Activated CD8-positive, alpha-beta T cell treated with anti-CD3 and anti-CD28 coated beads for 36 hours (primary cell): ENCODE data around the gene GCDH. TPM values are rescaled to one million over a fixed set of nuclear protein-coding genes. Genes with fewer than 3 reads are reported as not detected.
A peak's percentile ranks its signal among the peaks of the same experiment; 100 is the strongest.

Experiments used
- ATAC-seq: fragments of 200-7000 bp; cut with Tn5 transposase; one replicate; pipeline ENCODE4 v1.10.0; 2021; ENCODE audit warnings: mild to moderate bottlenecking, moderate library complexity
- CTCF ChIA-PET: fragments of 350-600 bp; sonication (Branson Sonifier 250); formaldehyde crosslinking; loops from one replicate; lab custom pipeline; 2021; ENCODE audit warnings: antibody characterized with exemption; lab: Charles Lee
- POLR2A ChIA-PET: fragments of 350-600 bp; sonication (Branson Sonifier 250); formaldehyde crosslinking; loops from one replicate; lab custom pipeline; 2021; ENCODE audit warnings: antibody characterized with exemption; lab: Charles Lee
- DNase-seq: peaks from one replicate; pipeline ENCODE4 v3.0.0-alpha.2; 2020
- H3K27ac Mint-ChIP-seq: one replicate; pipeline ENCODE4 v1.8.0; 2021; ENCODE audit warnings: mild to moderate bottlenecking, mixed read lengths
- H3K27me3 Mint-ChIP-seq: one replicate; pipeline ENCODE4 v1.8.0; 2021; ENCODE audit warnings: mixed read lengths
- H3K36me3 Mint-ChIP-seq: one replicate; pipeline ENCODE4 v1.8.0; 2021; ENCODE audit warnings: low read depth, mixed read lengths
- H3K4me1 Mint-ChIP-seq: one replicate; pipeline ENCODE4 v1.8.0; 2021; ENCODE audit warnings: low read depth, mixed read lengths
- H3K4me3 Mint-ChIP-seq: one replicate; pipeline ENCODE4 v1.8.0; 2021; ENCODE audit warnings: mild to moderate bottlenecking, moderate library complexity, mixed read lengths
- H3K9me3 Mint-ChIP-seq: one replicate; pipeline ENCODE4 v1.8.0; 2021; ENCODE audit warnings: mixed read lengths
- intact Hi-C: fragments of 100-400 bp; cut with micrococcal nuclease; formaldehyde crosslinking; loops from one replicate; pipeline ENCODE4 v1.10.0; 2022
- total RNA-seq, 2 experiments: library from RNA; stranded (reverse); gene quantifications; one replicate each; pipeline ENCODE4 v1.2.3, GENCODE V29; 2021
- TF ChIP-seq, protein P1 (sequence below): fragments of 200-600 bp; IDR thresholded peaks from one replicate; pipeline ENCODE4 v1.8.0; 2022; ENCODE audit warnings: antibody characterized with exemption, mild to moderate bottlenecking

The GCDH gene
- total RNA-seq, 2 experiments from 2014 or later, result 37.5 to 43.8 TPM

DNA sequence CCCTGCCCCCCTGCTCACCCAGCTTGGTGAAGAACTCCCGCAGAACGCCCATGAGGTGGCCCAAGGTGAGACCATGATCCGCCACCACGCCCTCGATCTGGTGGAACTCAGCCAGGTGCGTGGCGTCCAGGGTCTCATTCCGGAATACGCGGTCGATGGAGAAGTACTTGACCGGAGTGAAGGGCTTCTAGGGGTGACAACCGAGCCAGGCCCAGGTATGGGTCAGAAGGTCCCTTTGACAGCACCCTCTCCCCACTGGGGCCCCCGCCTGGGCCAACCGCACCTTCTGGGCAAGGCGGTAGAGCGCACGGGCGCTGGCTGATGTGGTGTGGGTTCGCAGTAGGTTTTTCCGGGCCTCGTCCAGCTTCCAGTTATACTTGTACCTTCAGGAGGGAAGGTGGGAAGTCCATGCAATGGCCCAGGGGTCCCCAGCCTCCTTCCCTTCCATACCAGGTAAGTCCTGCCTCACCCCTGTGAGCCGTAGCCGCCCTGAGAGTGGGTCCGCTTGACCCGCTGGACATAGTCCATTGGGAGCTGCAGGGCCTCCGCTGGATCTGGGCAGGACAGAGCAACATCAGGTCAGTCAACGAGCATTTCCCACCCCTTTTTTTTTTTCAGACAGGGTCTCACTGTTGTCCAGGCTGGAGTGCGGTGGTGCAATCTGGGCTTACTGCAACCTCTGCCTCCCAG lies 33.8 kb downstream of the GCDH start:
- DNase-seq (no peak), ATAC-seq (no peak)
- POLR2A ChIA-PET, result interaction anchor here (0.7 to 1.6 kb wide), 2 partner anchors 8 to 13 kb away, joined by 3 to 8 read pairs; no protein-coding TSS in a partner anchor
- no peak overlapping the region for H3K27ac Mint-ChIP-seq
- H3K4me1 Mint-ChIP-seq, result peaks cover 3% of the 10 kb centered on the region
- H3K27me3 Mint-ChIP-seq, result no peaks in the 10 kb centered on the region
- intact Hi-C loops, result no loop called here
- CTCF ChIA-PET, result interaction anchor here (1.8 kb wide), 1 partner anchor 41 kb away, joined by 5 read pairs; no protein-coding TSS in a partner anchor
- H3K9me3 Mint-ChIP-seq, result no peaks in the 10 kb centered on the region
- H3K4me3 Mint-ChIP-seq, result no peak overlapping the region
- peaks cover 60% of the 10 kb centered on the region for H3K36me3 Mint-ChIP-seq
- TF ChIP-seq, protein P1, sequence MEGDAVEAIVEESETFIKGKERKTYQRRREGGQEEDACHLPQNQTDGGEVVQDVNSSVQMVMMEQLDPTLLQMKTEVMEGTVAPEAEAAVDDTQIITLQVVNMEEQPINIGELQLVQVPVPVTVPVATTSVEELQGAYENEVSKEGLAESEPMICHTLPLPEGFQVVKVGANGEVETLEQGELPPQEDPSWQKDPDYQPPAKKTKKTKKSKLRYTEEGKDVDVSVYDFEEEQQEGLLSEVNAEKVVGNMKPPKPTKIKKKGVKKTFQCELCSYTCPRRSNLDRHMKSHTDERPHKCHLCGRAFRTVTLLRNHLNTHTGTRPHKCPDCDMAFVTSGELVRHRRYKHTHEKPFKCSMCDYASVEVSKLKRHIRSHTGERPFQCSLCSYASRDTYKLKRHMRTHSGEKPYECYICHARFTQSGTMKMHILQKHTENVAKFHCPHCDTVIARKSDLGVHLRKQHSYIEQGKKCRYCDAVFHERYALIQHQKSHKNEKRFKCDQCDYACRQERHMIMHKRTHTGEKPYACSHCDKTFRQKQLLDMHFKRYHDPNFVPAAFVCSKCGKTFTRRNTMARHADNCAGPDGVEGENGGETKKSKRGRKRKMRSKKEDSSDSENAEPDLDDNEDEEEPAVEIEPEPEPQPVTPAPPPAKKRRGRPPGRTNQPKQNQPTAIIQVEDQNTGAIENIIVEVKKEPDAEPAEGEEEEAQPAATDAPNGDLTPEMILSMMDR, result no peak

DNA sequence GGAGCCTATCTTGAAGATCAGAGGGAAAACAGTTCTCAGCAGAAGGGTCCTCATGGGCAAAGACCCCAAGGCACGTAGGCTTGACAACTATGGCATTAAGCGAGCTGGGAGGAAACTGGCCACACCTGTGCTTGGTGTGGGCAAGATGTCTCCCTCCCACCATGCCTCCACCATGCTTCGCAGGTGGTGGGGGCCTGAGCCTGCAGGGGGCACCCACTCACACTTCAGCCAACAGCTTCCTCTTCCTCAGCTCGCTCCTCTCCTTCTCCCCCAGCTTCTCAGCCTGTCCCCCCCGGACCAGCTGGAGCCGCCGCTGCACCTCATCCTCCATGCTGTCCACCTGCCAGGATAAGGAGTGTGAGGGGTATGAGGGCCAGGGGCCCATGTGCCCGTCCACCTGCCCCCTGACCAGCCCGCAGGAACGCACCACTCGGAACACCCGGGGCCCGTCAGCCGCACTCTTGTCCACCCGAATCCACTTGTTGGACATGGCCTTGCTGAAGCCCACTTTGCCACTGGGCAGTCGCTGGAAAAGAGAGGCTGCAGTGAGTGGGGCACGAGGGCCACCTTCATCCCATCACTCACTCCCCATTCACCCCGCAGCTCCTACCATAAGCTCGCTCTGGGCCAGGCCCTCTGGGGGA lies 39.2 kb downstream of the GCDH start:
- ChIA-PET CTCF (interaction anchor here (0.8 to 1.3 kb wide), 4 partner anchors 33 to 93 kb away, joined by 3 to 4 read pairs (median 3); no protein-coding TSS in a partner anchor), POLR2A (interaction anchor here (0.7 to 6.4 kb wide), 5 partner anchors 10 to 39 kb away, joined by 3 to 39 read pairs (median 4); partner anchors contain the start of genes GCDH and SYCE2)
- Mint-ChIP-seq H3K9me3 (no peaks in the 10 kb centered on the region), H3K4me1 (peaks cover 25% of the 10 kb centered on the region), H3K36me3 (peaks cover 55% of the 10 kb centered on the region), H3K27me3 (no peaks in the 10 kb centered on the region), H3K27ac (no peak overlapping the region), H3K4me3 (no peak overlapping the region)
- intact Hi-C loops, result loop anchor here (10.0 kb wide), 1 partner anchor 45 kb away; the partner anchor contains the start of genes DNASE2 and KLF1
- TF ChIP-seq, protein P1, result no peak
- ATAC-seq, result no peak
- no peak for DNase-seq

DNA sequence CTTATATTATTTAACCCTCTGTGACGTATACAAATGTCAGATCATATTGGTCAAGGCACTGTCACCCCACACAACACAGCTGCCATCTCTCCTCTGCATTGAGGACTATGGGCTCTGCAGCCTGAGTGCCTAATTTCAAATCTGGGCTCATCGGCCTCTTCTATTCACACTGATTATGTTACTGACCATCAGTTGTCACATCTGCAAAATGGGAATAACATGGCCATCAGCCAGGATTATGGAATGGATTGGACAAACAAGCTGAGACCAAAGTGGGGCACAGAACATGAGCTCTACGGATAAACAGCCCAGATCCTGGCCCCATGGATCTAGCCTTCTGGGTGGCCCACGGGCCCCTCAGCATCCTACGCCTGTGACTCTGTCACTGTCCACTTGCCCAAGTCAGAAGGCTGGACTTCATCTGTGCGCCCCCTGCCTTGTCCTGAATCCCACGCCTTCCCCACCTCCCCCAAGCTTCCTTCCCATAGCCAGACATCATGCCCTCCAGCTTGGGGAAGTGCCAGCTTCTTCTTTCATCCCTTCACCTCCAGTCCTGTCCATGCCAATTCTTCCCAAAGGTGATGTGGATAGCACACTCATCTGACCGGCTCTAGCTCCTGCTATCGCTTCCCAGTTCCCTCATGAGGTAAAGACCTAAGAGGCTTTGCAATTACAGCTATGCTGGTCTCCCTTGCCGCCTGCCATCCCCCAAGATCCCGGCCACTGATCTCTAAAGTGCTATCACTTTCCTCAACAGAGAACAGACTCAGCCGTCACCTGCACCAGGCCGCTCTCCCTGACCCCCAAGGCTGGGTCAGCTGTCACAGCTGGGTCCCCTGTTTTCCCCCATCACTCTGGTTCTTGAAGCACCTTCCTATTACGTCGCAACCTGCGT lies 41.7 kb downstream of the GCDH start:
- Mint-ChIP-seq H3K27ac (peak overlapping the region; percentile 87), H3K27me3 (no peaks in the 10 kb centered on the region), H3K36me3 (peaks cover 42% of the 10 kb centered on the region), H3K4me1 (peaks cover 40% of the 10 kb centered on the region), H3K9me3 (no peaks in the 10 kb centered on the region), H3K4me3 (peak overlapping the region; percentile 96)
- DNase-seq (no peak), ATAC-seq (no peak)
- ChIA-PET CTCF (interaction anchor here (0.7 to 3.5 kb wide), 4 partner anchors 32 to 86 kb away, joined by 3 to 19 read pairs (median 9); partner anchors contain the start of gene GCDH), POLR2A (interaction anchor here (0.7 to 6.4 kb wide), 21 partner anchors 9 to 223 kb away, joined by 3 to 39 read pairs (median 5); partner anchors contain the start of genes GCDH, JUNB, RAD23A and RNASEH2A)
- TF ChIP-seq, protein P1, result no peak
- intact Hi-C loops, result loop anchor here (10.0 kb wide), 1 partner anchor 48 kb away; the partner anchor contains the start of genes DNASE2 and KLF1

DNA sequence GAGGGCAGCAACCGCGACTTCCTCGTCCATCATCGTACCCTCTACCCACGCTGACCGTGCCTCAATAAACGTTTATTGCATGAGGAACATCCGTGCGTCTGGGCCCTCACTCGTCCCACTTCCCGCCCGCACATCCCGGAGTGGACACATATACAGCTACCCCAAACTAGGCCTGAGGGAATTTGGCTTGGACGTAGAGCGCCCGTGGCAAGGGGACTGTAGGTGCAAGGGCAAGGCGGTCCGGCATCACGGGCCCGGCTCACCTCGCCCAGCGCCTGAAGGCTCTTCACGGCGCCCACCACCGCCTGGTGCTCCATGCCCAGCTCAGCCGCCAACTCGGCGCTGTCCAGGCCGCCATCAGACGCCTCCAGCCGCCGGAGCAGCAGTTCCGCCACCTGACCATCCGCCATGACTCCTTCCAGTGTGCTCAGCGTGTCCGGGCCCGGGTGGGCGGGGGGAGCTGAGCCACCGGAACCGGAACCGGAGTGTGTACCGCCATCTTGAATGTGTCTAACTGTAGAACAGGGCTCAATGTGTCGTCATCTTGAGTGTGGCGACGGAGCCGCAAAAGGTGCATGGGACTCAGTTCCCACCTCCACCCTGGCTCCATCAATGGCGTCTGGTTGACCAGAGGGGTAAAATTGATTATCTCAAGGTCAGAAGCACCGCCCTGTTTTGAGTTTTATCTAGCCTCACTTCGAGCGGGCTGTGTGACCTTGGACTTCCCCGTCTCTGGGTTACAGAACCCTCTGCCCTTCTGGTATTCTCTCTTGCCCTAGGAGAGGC lies 42.5 kb downstream of the GCDH start, which contains the start of gene FARSA:
Gene FARSA, minus strand, starts transcription at position 425 of the 786 bp plus-strand sequence. Its CDS starts 15 bp downstream, at position 410.
- Mint-ChIP-seq H3K4me3 (peak within 1 kb of the TSS; percentile 96), H3K4me1 (peaks cover 43% of the 10 kb centered on the region), H3K27ac (peak within 1 kb of the TSS; percentile 87), H3K9me3 (no peaks in the 10 kb centered on the region), H3K27me3 (no peaks in the 10 kb centered on the region), H3K36me3 (peaks cover 39% of the 10 kb centered on the region)
- DNase-seq (peak; percentile 97), ATAC-seq (peak; percentile 70)
- TF ChIP-seq, protein P1, result no peak
- CTCF ChIA-PET, result interaction anchor here (1.3 to 3.5 kb wide), 3 partner anchors 32 to 48 kb away, joined by 3 to 19 read pairs (median 15); partner anchors contain the start of gene GCDH
- intact Hi-C loops, result loop anchor here (10.0 kb wide), 1 partner anchor 49 kb away; the partner anchor contains the start of genes DNASE2 and KLF1
- POLR2A ChIA-PET, result interaction anchor here (1.0 to 6.4 kb wide), 16 partner anchors 9 to 222 kb away, joined by 3 to 39 read pairs (median 7); partner anchors contain the start of genes GCDH, RAD23A, RTBDN and SYCE2
